Uterine smooth muscle cell (primary cell): ENCODE results near the gene NMBR. TPM values are rescaled to one million over a fixed set of nuclear protein-coding genes. Genes with fewer than 3 reads are reported as not detected.

Experiments used
- total RNA-seq: library from RNA; depleted of rRNA; stranded (reverse); fragments of >200 nt; gene quantifications from 2 replicates; pipeline ENCODE4 v1.2.3, GENCODE V29; 2014

The NMBR gene
- total RNA-seq, result 0.11 and 0.12 TPM in 2 replicates

DNA sequence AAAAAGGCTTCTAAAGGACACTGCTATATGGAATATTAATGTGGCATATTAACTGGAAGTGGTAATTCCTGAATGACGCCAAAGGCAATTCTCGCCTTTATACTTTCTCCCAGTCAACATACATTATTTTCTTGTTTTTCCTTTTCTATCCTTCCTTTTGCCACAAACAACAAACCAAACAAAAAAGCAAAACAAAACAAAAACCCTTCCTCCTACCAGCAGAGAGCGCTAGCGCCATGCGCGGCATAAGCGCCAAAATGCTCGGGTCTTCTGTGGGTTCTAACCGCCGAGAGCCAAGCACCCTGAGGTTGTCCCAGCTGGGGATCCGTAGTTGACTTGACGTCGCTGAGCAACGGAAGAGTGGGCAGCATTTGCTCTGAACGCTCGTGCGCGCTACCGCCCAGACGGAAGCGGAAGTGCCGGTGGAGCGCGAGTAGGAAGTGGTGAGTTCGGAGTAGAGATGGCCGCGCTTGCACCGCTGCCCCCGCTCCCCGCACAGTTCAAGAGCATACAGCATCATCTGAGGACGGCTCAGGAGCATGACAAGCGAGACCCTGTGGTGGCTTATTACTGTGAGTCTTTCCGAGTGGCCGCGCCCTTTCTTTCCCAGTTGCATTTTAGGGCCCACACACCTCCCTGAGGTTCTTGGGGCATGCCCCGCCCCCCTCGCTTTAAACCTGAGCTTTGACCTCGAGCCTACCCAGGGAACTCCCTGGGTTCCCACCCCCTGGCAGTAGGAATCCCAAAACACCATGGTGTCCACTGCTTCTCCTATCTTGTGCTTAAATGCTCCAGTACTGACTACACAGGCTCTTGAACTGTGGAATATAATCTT is at the start of gene NMBR, which contains the start of gene VTA1:
Gene NMBR, minus strand, starts transcription at position 295 of the 835 bp plus-strand sequence. CDS start 58,464 bp downstream, outside the sequence.
Gene VTA1, plus strand, starts transcription at position 436 of the 835 bp plus-strand sequence. Its CDS starts 25 bp downstream, at position 461.

DNA sequence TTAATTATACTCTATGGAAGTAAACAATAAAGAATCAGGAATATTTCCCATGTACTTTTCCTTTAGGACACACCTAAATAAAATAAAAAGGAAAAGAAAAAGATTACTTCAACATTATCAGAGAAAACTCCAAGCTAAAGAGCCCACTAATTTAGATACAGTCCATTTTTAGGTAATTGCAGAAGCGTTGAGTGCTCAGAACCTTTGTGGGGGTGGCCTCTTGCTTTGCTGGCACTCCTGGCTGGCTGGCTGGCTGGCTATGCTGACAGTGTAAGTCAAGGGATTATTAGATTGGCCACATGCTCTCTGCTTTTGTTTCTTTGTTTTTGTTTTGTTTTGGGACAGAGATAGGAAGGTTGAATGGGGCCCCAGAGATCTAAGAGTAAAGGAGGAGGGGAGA is 14.3 kb downstream of the NMBR start, which contains the start of gene GJE1:
Gene GJE1, plus strand, starts transcription at position 301 of the 400 bp plus-strand sequence. CDS start 234 bp downstream, outside the sequence.

Other genes with a start within 250 kb of the NMBR start
- not detected in 2 replicates for gene GJE1, start 14.2 kb downstream of the NMBR start, total RNA-seq
- 31.9 and 53.3 TPM in 2 replicates for gene VTA1, start 141 bp upstream of the NMBR start, total RNA-seq
- 1.5 and 6.6 TPM in 2 replicates for gene ADGRG6, start 154.9 kb upstream of the NMBR start, total RNA-seq